ENCODE data around the gene APCDD1.

GRCh38 chr18:10522574-10522973, 68.1 kb downstream of the APCDD1 start:
- TF ChIP-seq ELK4 (CRISPR knock-in tag; IDR thresholded peaks at IDR 0.05; ENCODE audit: borderline replicate concordance) (no peak), HNF4G (IDR thresholded peaks at IDR 0.05; ENCODE audit: borderline replicate concordance, low read depth, low read length) (no peak), HNF4G (CRISPR knock-in tag; IDR thresholded peaks at IDR 0.05; ENCODE audit: borderline replicate concordance, low read depth) (no peak), SMARCE1 (IDR thresholded peaks at IDR 0.05; ENCODE audit: borderline replicate concordance) (no peak), CTCF (CRISPR knock-in tag; IDR thresholded peaks at IDR 0.05) (no peak), HDAC2 (CRISPR knock-in tag; IDR thresholded peaks at IDR 0.05) (no peak), RFX5 (IDR thresholded peaks at IDR 0.05; ENCODE audit: low read depth, low read length) (no peak)

Data from HepG2 (cell line).